ENCODE measurements around the gene CBX8.
"Not testable (repeated sequence)": the region's sequence is repeated elsewhere in the genome, so short reads cannot be mapped to it uniquely, and the experiment has no call there.

The CBX8 gene

GRCh38 chr17:79779084-79779529 lies 17.8 kb downstream of the CBX8 start:
- DNase-seq (ENCODE audit: low spot score) = no peak

- no peak for DNase-seq (ENCODE audit: low spot score)
Observed at GRCh38 chr17:79778504-79779083, 18.3 kb downstream of the CBX8 start.

- DNase-seq (ENCODE audit: low spot score) = peak; percentile 96
Observed at GRCh38 chr17:79777894-79778503, 18.9 kb downstream of the CBX8 start, which contains the start of gene CBX2. TSS of gene CBX2 (plus strand) at chr17:79778148. CDS start at chr17:79778236, 88 bp downstream.

GRCh38 chr17:79777120-79777893 lies 19.6 kb downstream of the CBX8 start:
- DNase-seq (ENCODE audit: low spot score) = peak; percentile 53

GRCh38 chr17:79776376-79777119 lies 20.3 kb downstream of the CBX8 start:
- no peak for DNase-seq (ENCODE audit: low spot score)

GRCh38 chr17:79775632-79776031 lies 21.2 kb downstream of the CBX8 start:
- no peak for DNase-seq (ENCODE audit: low spot score)

GRCh38 chr17:79774561-79774975 lies 22.3 kb downstream of the CBX8 start:
- no peak for DNase-seq (ENCODE audit: low spot score)

- DNase-seq (ENCODE audit: low spot score) = not testable (repeated sequence)
Observed at GRCh38 chr17:79772726-79773125, 24.2 kb downstream of the CBX8 start.

- no peak for DNase-seq (ENCODE audit: low spot score)
Observed at GRCh38 chr17:79771276-79771675, 25.6 kb downstream of the CBX8 start.

- DNase-seq (ENCODE audit: low spot score) = no peak
Observed at GRCh38 chr17:79769570-79770506, 27.0 kb downstream of the CBX8 start.

GRCh38 chr17:79765708-79766107 lies 31.2 kb downstream of the CBX8 start:
- DNase-seq (ENCODE audit: low spot score) = no peak

GRCh38 chr17:79761894-79762589 lies 34.8 kb downstream of the CBX8 start:
- DNase-seq (ENCODE audit: low spot score) = no peak

- no peak for DNase-seq (ENCODE audit: low spot score)
Observed at GRCh38 chr17:79760197-79760906, 36.5 kb downstream of the CBX8 start.

GRCh38 chr17:79758271-79758670 lies 38.6 kb downstream of the CBX8 start:
- no peak for DNase-seq (ENCODE audit: low spot score)

GRCh38 chr17:79757140-79757745 lies 39.6 kb downstream of the CBX8 start:
- no peak for DNase-seq (ENCODE audit: low spot score)

- no peak for DNase-seq (ENCODE audit: low spot score)
Observed at GRCh38 chr17:79755591-79755990, 41.3 kb downstream of the CBX8 start.

GRCh38 chr17:79754903-79755302 lies 42.0 kb downstream of the CBX8 start:
- not testable (repeated sequence) for DNase-seq (ENCODE audit: low spot score)

GRCh38 chr17:79754370-79754769 lies 42.5 kb downstream of the CBX8 start:
- no peak for DNase-seq (ENCODE audit: low spot score)

- no peak for DNase-seq (ENCODE audit: low spot score)
Observed at GRCh38 chr17:79752175-79752574, 44.7 kb downstream of the CBX8 start.

All from hepatic stellate cell (primary cell).